Fibroblast of peridontal ligament (primary cell): ENCODE results near the gene PLXDC1.
"Not testable (repeated sequence)": the region's sequence is repeated elsewhere in the genome, so short reads cannot be mapped to it uniquely, and the experiment has no call there.

ENCODE experiments used
- DNase-seq: peaks from one replicate; pipeline ENCODE4 v3.0.0-alpha.2; 2010; ENCODE audit errors: extremely low read depth

Gene PLXDC1

GRCh38 chr17:39181303-39181702 is 29.9 kb upstream of the PLXDC1 start:
- DNase-seq, result no peak

GRCh38 chr17:39178536-39178935 is 27.1 kb upstream of the PLXDC1 start:
- peak; percentile 27 for DNase-seq

GRCh38 chr17:39177256-39177655 is 25.8 kb upstream of the PLXDC1 start:
- no peak for DNase-seq

- DNase-seq, result no peak
These were observed 24.3 kb upstream of the PLXDC1 start for GRCh38 chr17:39175695-39176093.

GRCh38 chr17:39174920-39175694 is 23.7 kb upstream of the PLXDC1 start:
- DNase-seq, result peak; percentile 66

- DNase-seq, result no peak
These were observed 22.3 kb upstream of the PLXDC1 start for GRCh38 chr17:39173526-39174274.

- no peak for DNase-seq
These were observed 21.6 kb upstream of the PLXDC1 start for GRCh38 chr17:39173080-39173479.

- no peak for DNase-seq
These were observed 20.5 kb upstream of the PLXDC1 start for GRCh38 chr17:39171933-39172332.

- no peak for DNase-seq
These were observed 19.1 kb upstream of the PLXDC1 start for GRCh38 chr17:39170558-39170957.

GRCh38 chr17:39170109-39170508 is 18.7 kb upstream of the PLXDC1 start:
- no peak for DNase-seq

- no peak for DNase-seq
These were observed 18.1 kb upstream of the PLXDC1 start for GRCh38 chr17:39169518-39169917.

GRCh38 chr17:39169101-39169500 is 17.7 kb upstream of the PLXDC1 start:
- no peak for DNase-seq

- not testable (repeated sequence) for DNase-seq
These were observed 17.1 kb upstream of the PLXDC1 start for GRCh38 chr17:39168503-39168902.

GRCh38 chr17:39167476-39167875 is 16.0 kb upstream of the PLXDC1 start:
- DNase-seq, result peak; percentile 24

GRCh38 chr17:39166437-39167335 is 15.2 kb upstream of the PLXDC1 start:
- no peak for DNase-seq

GRCh38 chr17:39165841-39166349 is 14.5 kb upstream of the PLXDC1 start, which contains the start of gene ARL5C:
TSS of gene ARL5C (minus strand) at chr17:39166161. CDS start at chr17:39165760, 401 bp downstream.
- DNase-seq, result no peak

GRCh38 chr17:39165178-39165840 is 13.9 kb upstream of the PLXDC1 start:
- DNase-seq, result no peak

- peak; percentile 88 for DNase-seq
These were observed 13.3 kb upstream of the PLXDC1 start for GRCh38 chr17:39164675-39165143.

- DNase-seq, result no peak
These were observed 10.5 kb upstream of the PLXDC1 start for GRCh38 chr17:39161962-39162361.

GRCh38 chr17:39158623-39159022 is 7.2 kb upstream of the PLXDC1 start:
- no peak for DNase-seq

- no peak for DNase-seq
These were observed 5.1 kb upstream of the PLXDC1 start for GRCh38 chr17:39156491-39156890.
